ENCODE measurements around the gene LCLAT1. TPM values are rescaled to one million over a fixed set of nuclear protein-coding genes. Genes with fewer than 3 reads are reported as not detected.
A peak's percentile ranks its signal among the peaks of the same experiment; 100 is the strongest.

The LCLAT1 gene
- 15.1 and 29.4 TPM in 2 replicates for total RNA-seq (2014; rRNA removed; shearing (Covaris generic))

GRCh38 chr2:30447149-30448045 is at the start of gene LCLAT1:
Gene LCLAT1, plus strand, starts transcription at chr2:30447246. Its CDS starts 78,345 bp downstream, at chr2:30525591.
- no peaks in the 10 kb centered on the region for H3K9me3 ChIP-seq (replicated peaks)
- peaks cover 22% of the 10 kb centered on the region for H3K4me1 ChIP-seq (replicated peaks)
- H3K36me3 ChIP-seq, result peaks cover 10% of the 10 kb centered on the region
- H3K27ac ChIP-seq, result peak within 1 kb of the TSS; percentile 72
- peak; percentile 71 to 79 for DNase-seq (ENCODE audit: low read depth in 1 of 2, low spot score in 2 of 2)
- no peaks in the 10 kb centered on the region for H3K27me3 ChIP-seq (replicated peaks)
- H3K4me3 ChIP-seq, result peak within 1 kb of the TSS; percentile 88

- DNase-seq (ENCODE audit: low read depth in 1 of 2, low spot score in 2 of 2), result peak in 1 of 2 experiments; percentile 5
- Histone ChIP-seq H3K27me3 (replicated peaks) (no peaks in the 10 kb centered on the region), H3K36me3 (no peaks in the 10 kb centered on the region), H3K4me1 (replicated peaks) (no peaks in the 10 kb centered on the region), H3K27ac (no peak overlapping the region), H3K4me3 (no peak overlapping the region), H3K9me3 (replicated peaks) (no peaks in the 10 kb centered on the region)
These were observed 48.8 kb upstream of the LCLAT1 start for GRCh38 chr2:30398084-30398873.

GRCh38 chr2:30400151-30400954 is 46.7 kb upstream of the LCLAT1 start:
- DNase-seq (ENCODE audit: low read depth in 1 of 2, low spot score in 2 of 2), result no peak
- Histone ChIP-seq H3K4me3 (no peak overlapping the region), H3K4me1 (replicated peaks) (no peaks in the 10 kb centered on the region), H3K36me3 (no peaks in the 10 kb centered on the region), H3K27me3 (replicated peaks) (no peaks in the 10 kb centered on the region), H3K27ac (no peak overlapping the region), H3K9me3 (replicated peaks) (no peaks in the 10 kb centered on the region)

- Histone ChIP-seq H3K27ac (no peak overlapping the region), H3K4me1 (replicated peaks) (no peaks in the 10 kb centered on the region), H3K36me3 (no peaks in the 10 kb centered on the region), H3K27me3 (replicated peaks) (no peaks in the 10 kb centered on the region), H3K9me3 (replicated peaks) (no peaks in the 10 kb centered on the region), H3K4me3 (no peak overlapping the region)
- no peak for DNase-seq (ENCODE audit: low read depth in 1 of 2, low spot score in 2 of 2)
These were observed 44.4 kb upstream of the LCLAT1 start for GRCh38 chr2:30402441-30403182.

GRCh38 chr2:30403592-30404312 is 43.3 kb upstream of the LCLAT1 start:
- Histone ChIP-seq H3K36me3 (no peaks in the 10 kb centered on the region), H3K27me3 (replicated peaks) (no peaks in the 10 kb centered on the region), H3K27ac (no peak overlapping the region), H3K4me3 (no peak overlapping the region), H3K9me3 (replicated peaks) (no peaks in the 10 kb centered on the region), H3K4me1 (replicated peaks) (no peaks in the 10 kb centered on the region)
- DNase-seq (ENCODE audit: low read depth in 1 of 2, low spot score in 2 of 2), result no peak

- Histone ChIP-seq H3K27ac (no peak overlapping the region), H3K4me3 (no peak overlapping the region), H3K27me3 (replicated peaks) (no peaks in the 10 kb centered on the region), H3K9me3 (replicated peaks) (no peaks in the 10 kb centered on the region), H3K4me1 (replicated peaks) (peaks cover 2% of the 10 kb centered on the region), H3K36me3 (no peaks in the 10 kb centered on the region)
- DNase-seq (ENCODE audit: low read depth in 1 of 2, low spot score in 2 of 2), result no peak
These were observed 42.5 kb upstream of the LCLAT1 start for GRCh38 chr2:30404319-30405259.

- Histone ChIP-seq H3K4me3 (no peak overlapping the region), H3K9me3 (replicated peaks) (no peaks in the 10 kb centered on the region), H3K27me3 (replicated peaks) (no peaks in the 10 kb centered on the region), H3K36me3 (no peaks in the 10 kb centered on the region), H3K4me1 (replicated peaks) (peaks cover 8% of the 10 kb centered on the region), H3K27ac (no peak overlapping the region)
- DNase-seq (ENCODE audit: low read depth in 1 of 2, low spot score in 2 of 2), result no peak
These were observed 41.8 kb upstream of the LCLAT1 start for GRCh38 chr2:30405260-30405605.

GRCh38 chr2:30406853-30407252 is 40.2 kb upstream of the LCLAT1 start:
- Histone ChIP-seq H3K9me3 (replicated peaks) (no peaks in the 10 kb centered on the region), H3K27me3 (replicated peaks) (no peaks in the 10 kb centered on the region), H3K4me1 (replicated peaks) (peaks cover 15% of the 10 kb centered on the region), H3K4me3 (no peak overlapping the region), H3K27ac (no peak overlapping the region), H3K36me3 (no peaks in the 10 kb centered on the region)
- DNase-seq (ENCODE audit: low read depth in 1 of 2, low spot score in 2 of 2), result no peak

GRCh38 chr2:30408961-30409387 is 38.1 kb upstream of the LCLAT1 start:
- Histone ChIP-seq H3K36me3 (no peaks in the 10 kb centered on the region), H3K27ac (no peak overlapping the region), H3K4me1 (replicated peaks) (peaks cover 15% of the 10 kb centered on the region), H3K9me3 (replicated peaks) (no peaks in the 10 kb centered on the region), H3K27me3 (replicated peaks) (no peaks in the 10 kb centered on the region), H3K4me3 (no peak overlapping the region)
- DNase-seq (ENCODE audit: low read depth in 1 of 2, low spot score in 2 of 2), result no peak

- Histone ChIP-seq H3K27ac (peak overlapping the region; percentile 72), H3K4me3 (no peak overlapping the region), H3K9me3 (replicated peaks) (no peaks in the 10 kb centered on the region), H3K4me1 (replicated peaks) (peaks cover 15% of the 10 kb centered on the region), H3K36me3 (no peaks in the 10 kb centered on the region), H3K27me3 (replicated peaks) (no peaks in the 10 kb centered on the region)
- DNase-seq (ENCODE audit: low read depth in 1 of 2, low spot score in 2 of 2), result peak; percentile 59 to 65
These were observed 36.8 kb upstream of the LCLAT1 start for GRCh38 chr2:30410217-30410616.

- Histone ChIP-seq H3K4me1 (replicated peaks) (peaks cover 15% of the 10 kb centered on the region), H3K27me3 (replicated peaks) (no peaks in the 10 kb centered on the region), H3K27ac (no peak overlapping the region), H3K9me3 (replicated peaks) (no peaks in the 10 kb centered on the region), H3K36me3 (no peaks in the 10 kb centered on the region), H3K4me3 (no peak overlapping the region)
- DNase-seq (ENCODE audit: low read depth in 1 of 2, low spot score in 2 of 2), result no peak
These were observed 34.9 kb upstream of the LCLAT1 start for GRCh38 chr2:30412047-30412683.

All from SJSA1 (cell line).